Measurements from ENCODE around the gene PCMT1. TPM values are rescaled to one million over a fixed set of nuclear protein-coding genes. Genes with fewer than 3 reads are reported as not detected.

Gene PCMT1
- total and polyA plus RNA-seq, 2 donors (not counting 1 experiment from before 2014, with no cell fraction given), result 30.3 to 46.4 TPM

DNA sequence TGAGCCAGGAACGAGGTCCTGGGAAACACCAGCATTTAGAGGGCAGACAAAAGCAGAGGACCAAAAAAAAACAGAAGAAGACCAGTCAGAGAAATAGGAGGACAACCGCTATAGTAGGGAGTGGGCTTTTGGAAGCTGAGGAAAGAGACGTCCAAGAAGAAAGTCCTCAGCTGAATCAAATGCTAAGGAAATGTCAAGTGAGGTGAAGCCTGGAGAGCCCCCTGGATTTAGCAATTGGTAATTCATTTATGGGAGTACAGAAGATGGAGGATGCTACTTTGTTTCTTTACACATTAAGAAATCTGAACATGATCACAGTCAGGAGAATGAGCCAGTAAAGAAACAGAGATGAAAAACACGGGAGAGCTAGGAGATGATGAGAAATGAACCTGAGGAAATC is 73.5 kb downstream of the PCMT1 start:
- H3K4me1 Mint-ChIP-seq, result no peaks in the 10 kb centered on the region
- Histone ChIP-seq H3K27me3 (replicated peaks in 1 of 4; ENCODE audit: control extremely low read depth in 1 of 4, control insufficient read depth in 3 of 4, insufficient read depth in 4 of 4, low read length in 3 of 4) (no peaks in the 10 kb centered on the region), H3K27ac (ENCODE audit: low read length in 2 of 2) (no peak overlapping the region), H3K9ac (ENCODE audit: low read length) (no peak overlapping the region), H3K36me3 (replicated peaks in 1 of 2; ENCODE audit: control extremely low read depth in 1 of 2, control insufficient read depth in 1 of 2, extremely low read depth in 1 of 2, insufficient read depth in 2 of 2, low read length in 1 of 2) (no peaks in the 10 kb centered on the region), H4K20me1 (ENCODE audit: control insufficient read depth, insufficient read depth, low read length, poor library complexity, severe bottlenecking) (no peaks in the 10 kb centered on the region), H3K4me2 (replicated peaks; ENCODE audit: low read depth, low read length, poor library complexity, severe bottlenecking) (no peak overlapping the region), H3K4me1 (ENCODE audit: control insufficient read depth in 2 of 2, insufficient read depth in 2 of 2, low read length in 2 of 2) (no peaks in the 10 kb centered on the region), H3K4me3 (ENCODE audit: control extremely low read depth in 1 of 5, extremely low read depth in 1 of 5, insufficient read depth in 1 of 5, low read depth in 2 of 5, low read length in 4 of 5) (no peak overlapping the region), H3K79me2 (ENCODE audit: control insufficient read depth, insufficient read depth, low read length) (no peaks in the 10 kb centered on the region), H2AFZ (ENCODE audit: insufficient read depth, low read depth, low read length, poor library complexity, severe bottlenecking) (no peak overlapping the region), H3K9me3 (ENCODE audit: control extremely low read depth in 1 of 3, control insufficient read depth in 2 of 3, insufficient read depth in 1 of 3, low read length in 2 of 3) (no peaks in the 10 kb centered on the region)
- no peak overlapping the region for H3K4me3 Mint-ChIP-seq
- POLR2A ChIA-PET, result no interaction called here
- CTCF ChIA-PET, result interaction anchor here (1.4 to 4.0 kb wide), 2 partner anchors 12 to 13 kb away, joined by 3 to 25 read pairs; no protein-coding TSS in a partner anchor
- H3K9me3 Mint-ChIP-seq (ENCODE audit: insufficient read depth), result no peaks in the 10 kb centered on the region
- no peak for TF ChIP-seq EZH2 (IDR thresholded peaks at IDR 0.05; ENCODE audit: borderline replicate concordance, insufficient read depth, low read depth, low read length, poor library complexity, severe bottlenecking)
- TF ChIP-seq, protein P1, sequence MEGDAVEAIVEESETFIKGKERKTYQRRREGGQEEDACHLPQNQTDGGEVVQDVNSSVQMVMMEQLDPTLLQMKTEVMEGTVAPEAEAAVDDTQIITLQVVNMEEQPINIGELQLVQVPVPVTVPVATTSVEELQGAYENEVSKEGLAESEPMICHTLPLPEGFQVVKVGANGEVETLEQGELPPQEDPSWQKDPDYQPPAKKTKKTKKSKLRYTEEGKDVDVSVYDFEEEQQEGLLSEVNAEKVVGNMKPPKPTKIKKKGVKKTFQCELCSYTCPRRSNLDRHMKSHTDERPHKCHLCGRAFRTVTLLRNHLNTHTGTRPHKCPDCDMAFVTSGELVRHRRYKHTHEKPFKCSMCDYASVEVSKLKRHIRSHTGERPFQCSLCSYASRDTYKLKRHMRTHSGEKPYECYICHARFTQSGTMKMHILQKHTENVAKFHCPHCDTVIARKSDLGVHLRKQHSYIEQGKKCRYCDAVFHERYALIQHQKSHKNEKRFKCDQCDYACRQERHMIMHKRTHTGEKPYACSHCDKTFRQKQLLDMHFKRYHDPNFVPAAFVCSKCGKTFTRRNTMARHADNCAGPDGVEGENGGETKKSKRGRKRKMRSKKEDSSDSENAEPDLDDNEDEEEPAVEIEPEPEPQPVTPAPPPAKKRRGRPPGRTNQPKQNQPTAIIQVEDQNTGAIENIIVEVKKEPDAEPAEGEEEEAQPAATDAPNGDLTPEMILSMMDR (IDR thresholded peaks at IDR 0.05), result no peak
- peaks cover 22% of the 10 kb centered on the region for H3K27me3 Mint-ChIP-seq
- ATAC-seq (ENCODE audit: low read depth) (no peak), DNase-seq (no peak)
- intact Hi-C loops (cut with micrococcal nuclease), result no loop called here
- H3K27ac Mint-ChIP-seq, result no peak overlapping the region
- WGBS (ENCODE audit: insufficient coverage), result 98% methylated on average over 4 of the region's 4 CpGs

DNA sequence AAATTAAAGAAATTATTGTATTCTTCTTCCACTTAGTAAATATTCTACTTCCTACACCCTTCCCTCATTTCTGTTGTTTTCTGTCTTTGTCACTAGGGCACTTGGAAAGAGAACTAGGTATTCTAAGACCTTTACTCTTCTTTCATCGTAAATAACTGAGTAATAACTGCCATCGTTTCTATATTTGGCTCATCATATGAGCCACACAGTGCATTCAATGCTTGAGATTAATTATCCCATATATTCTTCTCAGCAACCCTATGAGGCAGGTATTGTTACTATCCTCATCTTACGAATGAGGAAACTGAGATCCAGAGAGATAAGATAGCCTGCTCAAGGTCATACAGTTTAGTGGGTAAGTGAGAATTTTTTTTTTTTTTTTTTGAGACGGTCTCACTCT is 75.8 kb downstream of the PCMT1 start:
- Histone ChIP-seq H3K9ac (ENCODE audit: low read length) (no peak overlapping the region), H3K36me3 (replicated peaks in 1 of 2; ENCODE audit: control extremely low read depth in 1 of 2, control insufficient read depth in 1 of 2, extremely low read depth in 1 of 2, insufficient read depth in 2 of 2, low read length in 1 of 2) (no peaks in the 10 kb centered on the region), H3K79me2 (ENCODE audit: control insufficient read depth, insufficient read depth, low read length) (no peaks in the 10 kb centered on the region), H3K27ac (ENCODE audit: low read length in 2 of 2) (no peak overlapping the region), H3K9me3 (ENCODE audit: control extremely low read depth in 1 of 3, control insufficient read depth in 2 of 3, insufficient read depth in 1 of 3, low read length in 2 of 3) (no peaks in the 10 kb centered on the region), H3K4me2 (replicated peaks; ENCODE audit: low read depth, low read length, poor library complexity, severe bottlenecking) (no peak overlapping the region), H3K27me3 (replicated peaks in 1 of 4; ENCODE audit: control extremely low read depth in 1 of 4, control insufficient read depth in 3 of 4, insufficient read depth in 4 of 4, low read length in 3 of 4) (no peaks in the 10 kb centered on the region), H3K4me1 (ENCODE audit: control insufficient read depth in 2 of 2, insufficient read depth in 2 of 2, low read length in 2 of 2) (no peaks in the 10 kb centered on the region), H2AFZ (ENCODE audit: insufficient read depth, low read depth, low read length, poor library complexity, severe bottlenecking) (no peak overlapping the region), H4K20me1 (ENCODE audit: control insufficient read depth, insufficient read depth, low read length, poor library complexity, severe bottlenecking) (no peaks in the 10 kb centered on the region), H3K4me3 (ENCODE audit: control extremely low read depth in 1 of 5, extremely low read depth in 1 of 5, insufficient read depth in 1 of 5, low read depth in 2 of 5, low read length in 4 of 5) (no peak overlapping the region)
- ChIA-PET POLR2A (interaction anchor here (0.7 kb wide), 1 partner anchor 1185 kb away, joined by 5 read pairs; no protein-coding TSS in a partner anchor), CTCF (interaction anchor here (1.1 to 4.0 kb wide), 2 partner anchors 11 to 40 kb away, joined by 3 to 25 read pairs; no protein-coding TSS in a partner anchor)
- ATAC-seq (ENCODE audit: low read depth) (no peak), DNase-seq (no peak)
- H3K27ac Mint-ChIP-seq, result no peak overlapping the region
- H3K9me3 Mint-ChIP-seq (ENCODE audit: insufficient read depth), result no peaks in the 10 kb centered on the region
- no peak overlapping the region for H3K4me3 Mint-ChIP-seq
- peaks cover 22% of the 10 kb centered on the region for H3K27me3 Mint-ChIP-seq
- no peaks in the 10 kb centered on the region for H3K4me1 Mint-ChIP-seq
- TF ChIP-seq EZH2 (IDR thresholded peaks at IDR 0.05; ENCODE audit: borderline replicate concordance, insufficient read depth, low read depth, low read length, poor library complexity, severe bottlenecking), result no peak
- TF ChIP-seq, protein P1 (IDR thresholded peaks at IDR 0.05), result no peak
- 79% methylated on average over 2 of the region's 4 CpGs for WGBS (ENCODE audit: insufficient coverage)
- intact Hi-C loops (cut with micrococcal nuclease), result no loop called here
